DOHH2 (cell line): Measurements from ENCODE around the gene CLCN4.

Source experiments
- EZH2phosphoT487 ChIP-seq: fragments of 200-600 bp; sonication (generic); IDR thresholded peaks from 2 replicates; pipeline ENCODE4 v1.6.1; 2017; ENCODE audit warnings: borderline replicate concordance, mild to moderate bottlenecking, antibody characterized with exemption, low read length, moderate library complexity, mixed read lengths
- TF ChIP-seq, protein P1 (sequence below): fragments of 200-600 bp; sonication (generic); IDR thresholded peaks from one replicate; pipeline ENCODE4 v1.5.1; 2014; ENCODE audit warnings: antibody characterized with exemption, mild to moderate bottlenecking, low read depth, low read length; ENCODE audit not compliant: poor library complexity, severe bottlenecking

DNA sequence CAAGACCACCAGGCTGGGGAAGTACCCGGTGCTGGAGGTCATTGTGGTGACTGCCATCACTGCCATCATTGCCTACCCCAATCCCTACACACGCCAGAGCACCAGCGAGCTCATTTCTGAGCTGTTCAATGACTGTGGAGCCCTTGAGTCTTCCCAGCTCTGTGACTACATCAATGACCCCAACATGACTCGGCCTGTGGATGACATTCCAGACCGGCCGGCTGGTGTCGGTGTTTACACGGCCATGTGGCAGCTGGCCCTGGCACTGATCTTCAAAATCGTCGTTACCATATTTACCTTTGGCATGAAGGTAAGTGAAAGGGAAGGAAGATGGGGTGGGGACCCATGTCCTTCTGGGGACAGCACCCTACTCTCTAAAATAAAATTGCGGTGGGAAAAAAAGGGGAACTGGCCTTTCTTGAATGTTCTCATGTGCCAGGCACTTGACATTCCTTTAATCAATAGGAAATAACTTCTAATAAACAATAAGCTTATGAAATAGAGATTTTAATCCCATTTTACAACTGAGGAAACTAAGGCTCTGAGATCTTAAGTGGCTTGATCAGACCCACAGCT lies 51.6 kb downstream of the CLCN4 start:
- TF ChIP-seq, protein P1, sequence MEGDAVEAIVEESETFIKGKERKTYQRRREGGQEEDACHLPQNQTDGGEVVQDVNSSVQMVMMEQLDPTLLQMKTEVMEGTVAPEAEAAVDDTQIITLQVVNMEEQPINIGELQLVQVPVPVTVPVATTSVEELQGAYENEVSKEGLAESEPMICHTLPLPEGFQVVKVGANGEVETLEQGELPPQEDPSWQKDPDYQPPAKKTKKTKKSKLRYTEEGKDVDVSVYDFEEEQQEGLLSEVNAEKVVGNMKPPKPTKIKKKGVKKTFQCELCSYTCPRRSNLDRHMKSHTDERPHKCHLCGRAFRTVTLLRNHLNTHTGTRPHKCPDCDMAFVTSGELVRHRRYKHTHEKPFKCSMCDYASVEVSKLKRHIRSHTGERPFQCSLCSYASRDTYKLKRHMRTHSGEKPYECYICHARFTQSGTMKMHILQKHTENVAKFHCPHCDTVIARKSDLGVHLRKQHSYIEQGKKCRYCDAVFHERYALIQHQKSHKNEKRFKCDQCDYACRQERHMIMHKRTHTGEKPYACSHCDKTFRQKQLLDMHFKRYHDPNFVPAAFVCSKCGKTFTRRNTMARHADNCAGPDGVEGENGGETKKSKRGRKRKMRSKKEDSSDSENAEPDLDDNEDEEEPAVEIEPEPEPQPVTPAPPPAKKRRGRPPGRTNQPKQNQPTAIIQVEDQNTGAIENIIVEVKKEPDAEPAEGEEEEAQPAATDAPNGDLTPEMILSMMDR: no peak
- TF ChIP-seq EZH2phosphoT487: no peak
